Thoracic aorta (tissue), 2 donors: Measurements from ENCODE around the gene LRRC28. TPM values are rescaled to one million over a fixed set of nuclear protein-coding genes. Genes with fewer than 3 reads are reported as not detected.

Source experiments
- ATAC-seq: fragments of 150-250 bp; one replicate; pipeline ENCODE4 v1.8.0; 2017; ENCODE audit warnings: low read depth; ENCODE audit not compliant: insufficient number of reproducible peaks, low FRiP score
- DNase-seq: peaks from one replicate; pipeline ENCODE4 v3.0.0-alpha.2; 2020; ENCODE audit warnings: low spot score
- H3K27ac ChIP-seq, 2 donors: fragments of 200-600 bp; sonication (generic); 1 replicate in 1 of 2; 2 replicates in 1 of 2; pipeline ENCODE4 v1.5.1; 2016; ENCODE audit warnings: mild to moderate bottlenecking in 2 of 2, moderate library complexity in 2 of 2
- H3K27me3 ChIP-seq: fragments of 200-600 bp; sonication (generic); replicated peaks from 2 replicates; pipeline ENCODE4 v1.6.0; 2016; ENCODE audit warnings: mild to moderate bottlenecking; ENCODE audit not compliant: insufficient read depth
- H3K36me3 ChIP-seq: fragments of 200-600 bp; sonication (generic); one replicate; pipeline ENCODE4 v1.5.1; 2016
- H3K4me1 ChIP-seq, 2 donors: fragments of 200-600 bp; sonication (generic); 1 replicate in 1 of 2; 2 replicates in 1 of 2; pipeline versions ENCODE4 v1.5.1 to v1.6.0; 2016; ENCODE audit warnings: low read depth in 2 of 2, mild to moderate bottlenecking in 1 of 2; ENCODE audit not compliant: control insufficient read depth in 1 of 2
- H3K4me3 ChIP-seq: fragments of 200-600 bp; sonication (generic); 2 replicates; pipeline ENCODE4 v1.5.1; 2016; ENCODE audit warnings: mild to moderate bottlenecking
- H3K9me3 ChIP-seq: fragments of 200-600 bp; sonication (generic); 2 replicates; pipeline ENCODE4 v1.5.1; 2016
- total RNA-seq, 2 donors: library from RNA; depleted of rRNA; stranded (reverse); fragments of >200 nt; gene quantifications; one replicate each; pipeline versions ENCODE4 v1.1.0 to v1.2.3, GENCODE V29; 2016
- TF ChIP-seq, protein P1 (sequence below): fragments of 200-600 bp; sonication (generic); IDR thresholded peaks from one replicate; pipeline ENCODE4 v1.5.1; 2019; ENCODE audit warnings: antibody characterized with exemption

The LRRC28 gene
- total RNA-seq, 2 donors from 2014 or later, result 30.1 to 35.3 TPM

DNA sequence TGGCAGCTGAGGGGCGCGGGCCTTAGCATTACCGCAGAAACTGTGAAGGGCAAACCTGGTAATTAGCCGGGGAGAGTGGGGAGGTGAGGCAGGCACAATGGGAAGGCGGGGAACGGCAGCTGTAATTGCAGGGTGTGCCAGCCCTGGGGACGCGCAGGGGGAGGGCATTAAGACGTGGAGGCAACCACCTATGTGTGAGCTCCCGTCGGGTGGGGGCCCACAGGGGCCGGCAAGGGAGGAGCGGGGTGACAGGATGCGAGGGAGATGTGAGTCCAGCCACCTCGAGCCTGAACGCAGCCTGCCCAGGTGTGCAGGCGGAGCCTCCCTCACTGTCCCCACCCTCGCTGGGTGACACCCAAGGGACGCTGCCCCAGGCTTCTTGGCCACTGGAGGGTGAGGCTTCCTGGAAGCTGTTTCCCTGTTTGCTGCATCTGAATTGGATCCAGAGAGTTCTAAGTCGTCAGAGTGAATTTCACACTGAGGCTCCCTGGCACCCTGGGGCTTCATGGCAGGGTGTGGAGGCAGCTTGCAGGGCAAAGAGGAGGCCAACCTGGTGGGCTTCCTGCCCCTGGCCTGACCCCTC lies 183.9 kb downstream of the LRRC28 start:
- Histone ChIP-seq H3K4me1 (peaks cover 8 to 32% of the 10 kb centered on the region in 2 donors), H3K27ac (no peak overlapping the region), H3K27me3 (no peaks in the 10 kb centered on the region), H3K9me3 (no peaks in the 10 kb centered on the region), H3K36me3 (no peaks in the 10 kb centered on the region), H3K4me3 (no peak overlapping the region)
- DNase-seq (no peak), ATAC-seq (no peak)
- TF ChIP-seq, protein P1, sequence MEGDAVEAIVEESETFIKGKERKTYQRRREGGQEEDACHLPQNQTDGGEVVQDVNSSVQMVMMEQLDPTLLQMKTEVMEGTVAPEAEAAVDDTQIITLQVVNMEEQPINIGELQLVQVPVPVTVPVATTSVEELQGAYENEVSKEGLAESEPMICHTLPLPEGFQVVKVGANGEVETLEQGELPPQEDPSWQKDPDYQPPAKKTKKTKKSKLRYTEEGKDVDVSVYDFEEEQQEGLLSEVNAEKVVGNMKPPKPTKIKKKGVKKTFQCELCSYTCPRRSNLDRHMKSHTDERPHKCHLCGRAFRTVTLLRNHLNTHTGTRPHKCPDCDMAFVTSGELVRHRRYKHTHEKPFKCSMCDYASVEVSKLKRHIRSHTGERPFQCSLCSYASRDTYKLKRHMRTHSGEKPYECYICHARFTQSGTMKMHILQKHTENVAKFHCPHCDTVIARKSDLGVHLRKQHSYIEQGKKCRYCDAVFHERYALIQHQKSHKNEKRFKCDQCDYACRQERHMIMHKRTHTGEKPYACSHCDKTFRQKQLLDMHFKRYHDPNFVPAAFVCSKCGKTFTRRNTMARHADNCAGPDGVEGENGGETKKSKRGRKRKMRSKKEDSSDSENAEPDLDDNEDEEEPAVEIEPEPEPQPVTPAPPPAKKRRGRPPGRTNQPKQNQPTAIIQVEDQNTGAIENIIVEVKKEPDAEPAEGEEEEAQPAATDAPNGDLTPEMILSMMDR, result no peak

DNA sequence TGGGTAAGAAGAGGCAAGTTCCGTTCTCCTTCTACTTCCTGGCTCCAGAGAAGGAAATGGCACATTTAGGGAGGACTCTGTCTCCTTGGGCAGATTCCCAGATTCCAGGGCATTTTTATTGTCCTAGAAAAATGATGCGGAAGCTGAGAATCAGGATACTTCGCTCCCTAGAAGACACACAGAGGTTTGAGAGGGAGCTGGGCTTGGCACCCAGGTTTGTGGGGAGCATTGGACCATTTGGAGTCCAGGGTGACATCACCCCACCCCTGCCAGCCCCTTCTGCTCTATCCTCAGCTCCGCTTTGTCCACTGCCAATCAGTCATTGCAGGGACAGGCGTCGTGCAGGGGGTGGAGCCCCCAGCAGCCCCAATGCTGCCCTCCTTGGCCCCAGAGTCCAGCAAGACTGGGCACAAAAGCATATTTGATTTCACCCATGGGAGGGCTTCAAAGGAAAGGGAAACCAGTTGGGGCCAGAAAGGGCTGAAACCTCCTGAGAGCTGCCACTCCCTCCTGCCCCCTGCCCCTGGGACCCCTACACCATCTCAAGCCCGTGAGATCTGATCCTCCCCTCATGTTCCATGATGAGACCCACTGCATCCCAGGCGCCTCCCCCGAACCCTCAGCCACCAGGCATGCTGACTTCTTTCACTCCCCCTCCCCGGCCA lies 184.7 kb downstream of the LRRC28 start:
- H3K27ac ChIP-seq, result no peak overlapping the region
- TF ChIP-seq, protein P1, result no peak
- no peak overlapping the region for H3K4me3 ChIP-seq
- H3K27me3 ChIP-seq, result no peaks in the 10 kb centered on the region
- H3K36me3 ChIP-seq, result no peaks in the 10 kb centered on the region
- ATAC-seq (no peak), DNase-seq (no peak)
- no peaks in the 10 kb centered on the region for H3K9me3 ChIP-seq
- peaks cover 8 to 39% of the 10 kb centered on the region in 2 donors for H3K4me1 ChIP-seq

DNA sequence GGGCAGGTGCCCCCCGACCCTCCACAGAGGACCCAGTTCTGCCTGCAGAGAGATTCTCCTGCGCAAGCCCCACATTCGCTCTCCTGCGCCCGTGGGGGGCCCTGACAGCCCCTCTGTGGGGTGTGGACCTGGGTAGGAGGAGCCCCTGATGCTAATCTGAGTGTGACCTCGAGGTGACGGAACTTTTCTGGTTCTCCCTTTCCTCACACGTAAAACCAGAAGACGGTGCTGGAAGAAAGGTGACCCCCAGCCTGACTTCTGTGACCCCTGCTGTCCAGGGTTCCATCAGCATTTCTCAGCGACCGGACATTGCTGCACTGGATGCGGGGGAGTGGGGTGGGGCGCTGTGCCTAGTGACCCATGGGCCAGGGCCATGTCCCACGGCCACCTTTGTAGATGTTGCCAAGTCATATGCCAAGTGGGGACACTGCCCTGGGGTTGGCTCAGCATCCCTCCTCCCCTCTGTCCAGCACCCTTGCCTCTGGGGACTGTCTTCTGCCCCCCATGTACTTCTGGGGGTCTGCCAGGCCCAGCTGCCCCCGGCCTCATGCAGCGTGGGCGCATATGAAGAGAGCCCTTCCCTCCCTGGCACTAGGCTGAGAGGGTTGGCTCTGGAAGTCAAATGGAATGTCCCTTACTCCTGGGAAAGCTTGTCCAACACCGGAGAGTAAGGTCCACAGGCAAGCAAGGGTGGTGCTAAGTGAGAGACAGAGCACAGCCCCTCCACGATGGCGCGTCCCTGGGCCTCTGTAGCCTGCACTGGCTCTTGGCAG lies 185.4 kb downstream of the LRRC28 start:
- H3K4me3 ChIP-seq, result no peak overlapping the region
- TF ChIP-seq, protein P1, result no peak
- ATAC-seq (no peak), DNase-seq (no peak)
- H3K27ac ChIP-seq, result peak overlapping the region in 1 of 2 donors; percentile 82
- H3K9me3 ChIP-seq, result no peaks in the 10 kb centered on the region
- H3K4me1 ChIP-seq, result peaks cover 13 to 46% of the 10 kb centered on the region in 2 donors
- H3K27me3 ChIP-seq, result no peaks in the 10 kb centered on the region
- no peaks in the 10 kb centered on the region for H3K36me3 ChIP-seq

GRCh38 chr15:99437315-99438223 lies 186.3 kb downstream of the LRRC28 start:
- H3K4me1 ChIP-seq, result peaks cover 16 to 53% of the 10 kb centered on the region in 2 donors
- no peaks in the 10 kb centered on the region for H3K27me3 ChIP-seq
- peak overlapping the region; percentile 82 to 94 for H3K27ac ChIP-seq
- H3K4me3 ChIP-seq, result no peak overlapping the region
- ATAC-seq (no peak), DNase-seq (no peak)
- TF ChIP-seq, protein P1, result peak; percentile 32
- H3K36me3 ChIP-seq, result no peaks in the 10 kb centered on the region
- no peaks in the 10 kb centered on the region for H3K9me3 ChIP-seq
